Smooth muscle cell (in vitro differentiated cells): ENCODE results near the gene HSPB7. TPM values are rescaled to one million over a fixed set of nuclear protein-coding genes. Genes with fewer than 3 reads are reported as not detected.

Experiments used
- DNase-seq: peaks from one replicate; lab custom pipeline; 2025; ENCODE audit not compliant: unreplicated experiment; lab: John Stamatoyannopoulos, UW
- H2AFZ ChIP-seq: fragments of 200-600 bp; sonication (generic); 2 replicates; pipeline ENCODE4 v1.6.0; 2016; ENCODE audit warnings: antibody characterized with exemption, low read depth, mild to moderate bottlenecking
- H3F3A ChIP-seq: fragments of 200-600 bp; sonication (generic); 2 replicates; pipeline ENCODE4 v1.6.0; 2017; ENCODE audit warnings: antibody characterized with exemption, low read depth
- H3K27ac ChIP-seq: fragments of 200-600 bp; sonication (generic); 2 replicates; pipeline ENCODE4 v1.5.1; 2016; ENCODE audit warnings: low read depth, mild to moderate bottlenecking
- H3K27me3 ChIP-seq: fragments of 200-600 bp; sonication (generic); 2 replicates; pipeline ENCODE4 v1.6.1; 2016; ENCODE audit warnings: low read depth, mild to moderate bottlenecking
- H3K36me3 ChIP-seq: fragments of 200-600 bp; sonication (generic); 2 replicates; pipeline ENCODE4 v1.5.1; 2016; ENCODE audit warnings: low read depth
- H3K4me1 ChIP-seq: fragments of 200-600 bp; sonication (generic); 2 replicates; pipeline ENCODE4 v1.5.1; 2016; ENCODE audit warnings: low read depth
- H3K4me2 ChIP-seq: fragments of 200-600 bp; sonication (generic); 2 replicates; pipeline ENCODE4 v1.6.0; 2016; ENCODE audit warnings: mild to moderate bottlenecking
- H3K4me3 ChIP-seq: fragments of 200-600 bp; sonication (generic); 2 replicates; pipeline ENCODE4 v1.5.1; 2016; ENCODE audit warnings: mild to moderate bottlenecking
- H3K79me2 ChIP-seq: fragments of 200-600 bp; sonication (generic); 2 replicates; pipeline ENCODE4 v1.6.0; 2016; ENCODE audit warnings: low read depth, mild to moderate bottlenecking
- H3K9ac ChIP-seq: fragments of 200-600 bp; sonication (generic); 2 replicates; pipeline ENCODE4 v1.6.0; 2016; ENCODE audit warnings: low read depth
- H3K9me3 ChIP-seq: fragments of 200-600 bp; sonication (generic); replicated peaks from 2 replicates; pipeline ENCODE4 v1.5.1; 2016; ENCODE audit warnings: low read depth
- H4K20me1 ChIP-seq: fragments of 200-600 bp; sonication (generic); 2 replicates; pipeline ENCODE4 v1.6.0; 2016; ENCODE audit warnings: low read depth
- WGBS: methylation state at CpG from one replicate; pipeline ENCODE4 v1.1.7; 2016; ENCODE audit warnings: low lambda C conversion rate; 5-methylcytosine and 5-hydroxymethylcytosine counted together
- polyA plus RNA-seq: library from polyadenylated mRNA; unstranded; fragments of >200 nt; fragmentation: Nextera tagmentation; extraction: Ambion mirVana; gene quantifications from 2 replicates; pipeline ENCODE4 v1.2.1, GENCODE V29; 2016
- total RNA-seq: library from RNA; depleted of rRNA; stranded (reverse); fragments of >200 nt; gene quantifications from 2 replicates; pipeline ENCODE4 v1.2.3, GENCODE V29; 2014
- TF ChIP-seq, protein P1 (sequence below): fragments of 200-600 bp; sonication (generic); IDR thresholded peaks from 2 replicates; pipeline ENCODE4 v1.5.1; 2017; ENCODE audit warnings: borderline replicate concordance, mild to moderate bottlenecking, antibody characterized with exemption; ENCODE audit not compliant: insufficient read depth, poor library complexity, severe bottlenecking

Gene HSPB7
- total and polyA plus RNA-seq, 2 experiments from 2014 or later: 23.0 to 80.5 TPM

DNA sequence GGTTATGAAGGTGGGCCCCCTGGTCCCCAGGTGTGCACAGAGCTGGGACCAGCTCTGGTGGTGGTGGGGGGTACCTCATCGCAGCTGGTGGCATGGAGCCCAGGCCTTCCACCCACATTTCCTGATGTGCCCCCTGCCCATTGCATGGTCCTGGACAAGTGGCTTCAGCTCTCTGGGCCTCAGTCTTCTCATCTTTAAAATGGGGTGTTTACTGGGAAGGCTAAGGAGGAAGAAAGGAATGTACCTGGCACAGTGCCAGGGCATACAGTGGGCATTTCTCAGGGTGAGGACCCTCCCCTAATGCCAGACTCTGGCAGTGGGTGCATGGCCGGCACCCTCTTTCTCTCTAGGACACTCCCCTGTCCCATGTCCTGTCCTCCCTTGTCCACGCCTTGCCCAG, 33.2 kb upstream of the HSPB7 start:
- TF ChIP-seq, protein P1, sequence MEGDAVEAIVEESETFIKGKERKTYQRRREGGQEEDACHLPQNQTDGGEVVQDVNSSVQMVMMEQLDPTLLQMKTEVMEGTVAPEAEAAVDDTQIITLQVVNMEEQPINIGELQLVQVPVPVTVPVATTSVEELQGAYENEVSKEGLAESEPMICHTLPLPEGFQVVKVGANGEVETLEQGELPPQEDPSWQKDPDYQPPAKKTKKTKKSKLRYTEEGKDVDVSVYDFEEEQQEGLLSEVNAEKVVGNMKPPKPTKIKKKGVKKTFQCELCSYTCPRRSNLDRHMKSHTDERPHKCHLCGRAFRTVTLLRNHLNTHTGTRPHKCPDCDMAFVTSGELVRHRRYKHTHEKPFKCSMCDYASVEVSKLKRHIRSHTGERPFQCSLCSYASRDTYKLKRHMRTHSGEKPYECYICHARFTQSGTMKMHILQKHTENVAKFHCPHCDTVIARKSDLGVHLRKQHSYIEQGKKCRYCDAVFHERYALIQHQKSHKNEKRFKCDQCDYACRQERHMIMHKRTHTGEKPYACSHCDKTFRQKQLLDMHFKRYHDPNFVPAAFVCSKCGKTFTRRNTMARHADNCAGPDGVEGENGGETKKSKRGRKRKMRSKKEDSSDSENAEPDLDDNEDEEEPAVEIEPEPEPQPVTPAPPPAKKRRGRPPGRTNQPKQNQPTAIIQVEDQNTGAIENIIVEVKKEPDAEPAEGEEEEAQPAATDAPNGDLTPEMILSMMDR: no peak
- no peaks in the 10 kb centered on the region for H3F3A ChIP-seq
- H4K20me1 ChIP-seq: no peaks in the 10 kb centered on the region
- no peak for DNase-seq
- no peaks in the 10 kb centered on the region for H3K9me3 ChIP-seq
- no peaks in the 10 kb centered on the region for H3K4me1 ChIP-seq
- no peak overlapping the region for H3K9ac ChIP-seq
- H3K27ac ChIP-seq: no peak overlapping the region
- no peaks in the 10 kb centered on the region for H3K79me2 ChIP-seq
- WGBS: 98% methylated on average over 3 of the region's 3 CpGs
- H3K4me2 ChIP-seq: no peak overlapping the region
- no peaks in the 10 kb centered on the region for H3K36me3 ChIP-seq
- H3K4me3 ChIP-seq: no peak overlapping the region
- no peak overlapping the region for H2AFZ ChIP-seq
- no peaks in the 10 kb centered on the region for H3K27me3 ChIP-seq

DNA sequence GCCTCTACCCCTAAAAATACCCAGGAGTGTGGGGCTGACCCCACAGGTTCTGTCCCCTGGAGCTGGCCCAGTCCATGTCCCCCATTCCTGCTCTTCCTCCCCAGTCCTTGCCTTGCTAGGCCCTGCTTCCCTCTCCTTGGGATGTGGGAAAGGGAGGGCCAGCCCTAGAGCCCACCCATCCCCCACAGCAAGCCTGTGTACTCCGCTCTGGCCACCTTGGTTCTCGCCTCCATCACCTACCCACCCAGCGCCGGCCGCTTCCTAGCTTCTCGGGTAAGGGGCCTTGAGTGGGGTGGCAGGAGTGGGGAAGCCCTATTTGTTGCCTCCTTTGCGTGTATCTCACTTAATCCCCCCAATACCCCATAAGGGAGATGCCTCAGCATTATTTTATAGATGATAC, 32.5 kb upstream of the HSPB7 start:
- TF ChIP-seq, protein P1: no peak

GRCh38 chr1:16048573-16049189, 30.8 kb upstream of the HSPB7 start:
- Histone ChIP-seq H3K27me3 (no peaks in the 10 kb centered on the region), H3K36me3 (no peaks in the 10 kb centered on the region), H3K27ac (no peak overlapping the region), H3K4me2 (peak overlapping the region; percentile 94), H3K4me3 (peak overlapping the region; percentile 54), H3K9ac (peak overlapping the region; percentile 66), H3K4me1 (no peaks in the 10 kb centered on the region), H3F3A (no peaks in the 10 kb centered on the region), H2AFZ (peak overlapping the region; percentile 95), H3K79me2 (no peaks in the 10 kb centered on the region), H4K20me1 (no peaks in the 10 kb centered on the region), H3K9me3 (no peaks in the 10 kb centered on the region)
- peak; percentile 19 for DNase-seq
- TF ChIP-seq, protein P1: peak; percentile 8
- WGBS: 5% methylated on average over 14 of the region's 25 CpGs

More for the DNA sequence above, 32.5 kb upstream of the HSPB7 start:
- H3K9ac ChIP-seq: no peak overlapping the region
- H4K20me1 ChIP-seq: no peaks in the 10 kb centered on the region
- no peaks in the 10 kb centered on the region for H3K9me3 ChIP-seq
- H3K27ac ChIP-seq: no peak overlapping the region
- DNase-seq: no peak
- H3K79me2 ChIP-seq: no peaks in the 10 kb centered on the region
- H3F3A ChIP-seq: no peaks in the 10 kb centered on the region
- H2AFZ ChIP-seq: no peak overlapping the region
- no peaks in the 10 kb centered on the region for H3K36me3 ChIP-seq
- no peaks in the 10 kb centered on the region for H3K27me3 ChIP-seq
- 87% methylated on average over 7 of the region's 7 CpGs for WGBS
- H3K4me3 ChIP-seq: no peak overlapping the region
- no peaks in the 10 kb centered on the region for H3K4me1 ChIP-seq
- no peak overlapping the region for H3K4me2 ChIP-seq

GRCh38 chr1:16047791-16048475, 30.1 kb upstream of the HSPB7 start:
- no peak overlapping the region for H3K27ac ChIP-seq
- TF ChIP-seq, protein P1: no peak
- H3K9ac ChIP-seq: no peak overlapping the region
- H3K9me3 ChIP-seq: no peaks in the 10 kb centered on the region
- H3K27me3 ChIP-seq: no peaks in the 10 kb centered on the region
- H3K4me1 ChIP-seq: no peaks in the 10 kb centered on the region
- H3K4me2 ChIP-seq: no peak overlapping the region
- no peaks in the 10 kb centered on the region for H4K20me1 ChIP-seq
- no peak overlapping the region for H2AFZ ChIP-seq
- H3K36me3 ChIP-seq: no peaks in the 10 kb centered on the region
- DNase-seq: no peak
- H3K79me2 ChIP-seq: no peaks in the 10 kb centered on the region
- H3F3A ChIP-seq: no peaks in the 10 kb centered on the region
- no peak overlapping the region for H3K4me3 ChIP-seq
- WGBS: 72% methylated on average over 16 of the region's 19 CpGs
